Measurements from ENCODE around the gene PPP1R36.
"Not testable (repeated sequence)": the region's sequence is repeated elsewhere in the genome, so short reads cannot be mapped to it uniquely, and the experiment has no call there.

The PPP1R36 gene

DNA sequence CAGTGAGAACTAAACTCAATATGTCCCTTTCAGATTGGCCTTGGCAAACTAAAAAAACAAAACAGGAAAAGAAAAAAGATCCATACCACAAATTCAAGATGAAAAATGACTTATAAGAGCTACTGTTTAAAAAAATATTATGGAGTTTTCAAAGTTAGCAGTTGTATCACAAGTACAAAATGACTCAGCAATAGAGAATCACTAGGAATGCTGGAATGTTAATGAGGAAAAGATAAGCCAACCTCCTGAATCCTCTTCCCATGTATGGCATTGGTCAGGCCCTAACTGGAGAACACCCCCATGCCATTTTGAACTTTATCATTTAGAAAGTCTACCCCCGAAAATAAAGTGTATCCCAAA is 62.2 kb downstream of the PPP1R36 start:
- DNase-seq (ENCODE audit: low read depth, low spot score), result peak; percentile 72

DNA sequence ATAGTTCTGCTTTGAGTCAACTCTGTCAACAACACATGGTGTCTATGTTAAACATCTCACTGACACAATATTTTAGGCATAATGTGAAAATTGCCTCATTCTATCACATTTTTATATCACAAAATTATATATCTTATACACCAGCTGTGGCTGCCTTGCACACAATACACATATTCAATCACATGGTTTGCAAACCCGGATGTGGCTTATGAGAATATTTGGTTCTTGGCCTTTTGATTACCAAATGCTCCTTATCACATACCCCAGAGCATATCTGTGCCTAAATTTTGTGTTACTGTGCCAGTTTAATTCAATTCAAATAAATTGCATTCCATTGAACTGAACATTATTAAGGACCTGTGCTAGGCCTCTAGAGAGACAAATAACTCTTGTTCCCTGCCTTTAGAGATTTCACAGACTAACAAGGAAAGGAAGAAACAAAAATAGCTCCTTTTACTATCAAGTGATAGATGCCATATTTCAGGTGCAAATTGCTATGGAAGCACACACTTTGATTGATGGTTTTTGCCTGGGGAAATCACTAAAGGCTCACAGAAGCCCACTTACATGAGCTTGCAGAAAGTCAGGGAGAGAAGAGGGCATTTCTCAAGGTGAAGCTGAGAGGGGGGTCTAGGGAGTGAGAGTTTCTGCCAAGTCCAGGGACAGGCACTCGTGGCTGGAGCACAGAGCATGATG is 63.4 kb downstream of the PPP1R36 start:
- DNase-seq (ENCODE audit: low read depth, low spot score), result no peak

DNA sequence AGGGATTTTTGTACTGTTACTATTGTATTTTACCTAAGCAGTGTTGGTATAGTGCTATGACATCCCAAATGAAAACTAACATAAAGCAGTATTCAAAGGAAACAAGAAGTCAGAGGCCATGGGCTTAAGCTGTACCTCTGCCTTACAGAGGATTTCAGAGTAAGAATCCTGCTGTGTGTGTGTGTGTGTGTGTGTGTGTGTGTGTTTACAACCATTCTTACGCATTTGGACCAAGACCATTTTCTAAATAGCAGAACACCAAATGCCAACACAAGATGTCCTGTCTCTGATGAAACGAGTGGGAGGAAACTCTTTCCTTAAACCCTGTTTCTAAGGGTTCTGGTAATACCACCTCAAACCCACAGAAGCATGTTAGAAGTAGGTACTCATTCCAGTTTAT is 64.4 kb downstream of the PPP1R36 start:
- no peak for DNase-seq (ENCODE audit: low read depth, low spot score)

DNA sequence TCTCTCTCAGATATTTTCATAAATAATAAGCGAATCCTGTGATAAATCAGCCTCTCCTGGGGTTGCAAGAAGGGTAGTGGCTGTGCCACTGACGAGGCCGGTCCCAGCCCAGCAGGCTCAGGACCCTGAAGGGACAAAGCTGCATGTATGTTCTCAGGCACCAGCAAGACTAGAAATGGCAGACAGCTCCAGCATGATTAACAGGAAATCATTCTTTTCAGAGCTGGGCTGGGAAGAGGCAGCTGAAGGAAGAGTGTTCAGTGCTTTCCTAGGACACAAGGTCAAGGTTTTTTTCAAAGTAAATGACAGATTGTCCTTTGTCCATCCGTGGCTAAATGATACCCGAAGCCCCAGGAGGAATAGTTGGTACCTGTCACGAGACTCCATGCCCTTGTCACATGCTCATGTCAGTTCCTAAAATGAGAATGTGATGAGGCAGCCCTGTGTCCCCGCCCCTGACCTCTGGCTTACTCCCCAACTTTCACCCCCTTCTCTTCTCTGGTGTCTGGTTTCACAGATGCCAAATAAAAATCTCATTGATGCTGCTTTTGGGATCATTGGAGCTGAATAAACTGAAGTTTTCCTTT is 65.1 kb downstream of the PPP1R36 start:
- DNase-seq (ENCODE audit: low read depth, low spot score), result no peak

DNA sequence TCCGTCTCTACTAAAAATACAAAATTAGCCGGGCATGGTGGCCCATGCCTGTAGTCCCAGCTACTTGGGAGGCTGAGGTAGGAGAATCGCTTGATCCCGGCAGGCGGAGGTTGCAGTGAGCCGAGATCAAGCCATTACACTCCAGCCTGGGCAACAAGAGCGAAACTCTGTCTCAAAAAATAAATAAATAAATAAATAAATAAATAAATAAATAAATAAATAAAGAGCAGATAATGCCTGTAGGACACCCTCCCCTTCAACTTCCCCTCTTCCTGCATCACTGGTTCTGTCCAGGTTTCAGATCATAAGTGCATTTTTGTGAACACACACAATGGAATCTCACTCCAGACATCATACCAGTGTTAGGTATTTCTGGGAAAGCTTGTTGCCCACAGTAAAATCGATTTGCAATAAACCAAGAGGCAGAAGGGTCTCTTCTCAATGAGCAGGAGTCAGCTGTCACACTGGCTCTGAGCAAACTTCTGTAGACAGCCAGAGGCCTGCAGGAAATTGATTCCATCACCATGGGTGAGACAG is 68.2 kb downstream of the PPP1R36 start:
- DNase-seq (ENCODE audit: low read depth, low spot score), result peak; percentile 41

DNA sequence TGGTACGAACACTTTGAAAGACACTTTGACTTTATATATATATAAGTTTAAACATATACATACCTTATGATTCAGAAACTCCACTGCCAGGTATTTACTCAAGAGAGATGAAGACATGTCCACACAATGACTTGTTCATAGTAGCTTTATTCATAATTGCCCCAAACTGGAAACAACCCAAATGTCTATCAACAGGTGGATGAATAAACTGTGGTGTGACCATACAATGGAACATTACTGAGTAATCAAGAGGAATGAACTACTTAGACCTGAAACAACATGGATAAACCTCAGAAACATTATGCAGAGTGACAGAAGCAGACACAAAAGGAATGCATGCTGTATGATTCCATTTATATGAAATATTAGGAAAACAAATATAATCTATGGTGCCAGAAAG is 71.1 kb downstream of the PPP1R36 start:
- DNase-seq (ENCODE audit: low read depth, low spot score), result no peak

DNA sequence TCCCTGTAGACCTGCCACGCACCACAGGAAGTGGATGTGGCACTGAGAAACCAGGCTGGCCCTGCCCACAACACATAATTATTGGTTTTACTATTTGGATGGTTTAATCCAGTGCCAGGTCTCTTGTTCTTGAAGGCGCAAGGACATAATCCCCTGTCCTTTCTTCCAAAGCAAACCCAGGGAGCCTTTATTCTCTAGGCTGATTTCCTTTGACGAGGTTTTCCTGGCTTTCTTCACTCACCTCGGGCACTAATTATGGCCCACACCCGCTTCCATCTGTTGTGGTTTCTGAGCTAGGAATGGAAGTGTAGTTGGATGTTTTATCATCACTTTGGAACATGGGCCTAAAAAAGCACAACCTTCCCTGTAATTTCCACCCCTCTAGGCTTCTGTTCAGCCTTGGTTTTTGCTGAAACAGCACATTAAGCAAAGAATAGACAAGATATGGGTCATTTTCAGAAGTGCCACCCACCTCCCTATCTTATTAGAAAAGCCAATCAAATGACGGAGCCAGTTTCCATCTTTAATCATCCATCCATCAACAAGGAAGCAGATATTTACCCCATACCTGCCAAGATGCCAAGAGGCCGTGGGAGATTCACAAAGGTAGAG is 73.9 kb downstream of the PPP1R36 start:
- no peak for DNase-seq (ENCODE audit: low read depth, low spot score)

DNA sequence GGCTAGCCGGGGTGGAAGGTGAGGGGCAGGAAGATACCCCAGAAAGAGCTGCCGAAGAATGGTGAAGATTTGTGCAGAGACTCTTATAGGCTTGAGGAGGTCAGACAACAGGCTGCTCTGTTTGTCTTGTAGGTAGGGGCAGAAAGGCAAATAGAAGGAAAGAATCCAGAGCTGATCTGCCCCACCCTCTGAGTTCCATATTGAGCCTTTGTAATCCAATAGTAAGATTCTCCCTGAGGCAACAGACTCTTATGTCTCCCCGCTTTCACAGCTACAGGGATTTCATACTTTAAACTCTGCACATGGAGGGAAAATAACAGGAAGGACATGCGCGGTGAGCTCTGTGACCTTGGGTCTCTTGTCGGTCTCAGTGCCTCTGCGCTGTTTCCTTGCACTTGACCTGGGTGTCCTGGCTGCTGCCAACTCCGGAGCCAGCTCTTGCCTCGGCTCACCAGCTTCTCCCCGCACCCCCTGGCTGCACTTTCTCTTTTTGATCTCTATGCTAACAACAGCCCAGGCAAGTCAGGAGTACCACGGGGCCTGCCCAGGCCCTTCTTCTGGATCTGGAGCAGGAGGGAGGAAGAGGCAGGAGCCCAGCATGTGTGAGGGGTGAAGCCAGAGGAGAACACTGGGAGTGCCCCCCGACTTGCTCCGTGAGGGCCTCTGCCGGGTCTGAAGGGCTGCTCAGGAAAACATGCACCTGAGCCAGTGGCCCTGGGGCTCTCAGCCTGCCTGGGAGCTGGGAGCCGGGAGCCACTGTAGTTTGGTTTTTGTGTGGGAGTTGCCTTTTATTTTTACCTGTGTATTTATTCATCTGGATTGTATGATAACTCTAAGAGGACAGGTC is 75.8 kb downstream of the PPP1R36 start:
- DNase-seq (ENCODE audit: low read depth, low spot score), result no peak

DNA sequence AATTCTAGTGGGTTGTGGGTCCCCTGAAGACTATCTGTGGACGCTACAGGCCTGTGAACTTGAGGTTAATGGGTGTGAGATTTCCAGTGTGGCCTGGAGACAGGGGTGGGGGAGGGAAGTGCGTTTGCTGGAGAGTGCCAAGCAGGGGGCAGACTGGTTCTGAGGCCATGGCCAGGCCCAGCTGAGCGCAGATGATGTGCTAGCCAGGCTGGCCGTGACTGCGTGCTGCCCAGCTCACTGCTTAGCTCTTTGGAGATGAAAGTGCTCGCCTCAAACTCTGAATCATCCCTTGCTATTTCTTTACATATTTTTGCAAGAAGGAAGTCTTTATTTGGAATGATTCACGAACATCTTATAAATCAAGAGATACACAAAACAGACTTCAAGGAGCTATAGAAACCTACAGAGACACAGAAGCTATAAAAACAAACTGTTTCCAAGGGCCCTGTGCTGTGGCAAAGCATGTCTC is 79.2 kb downstream of the PPP1R36 start:
- peak; percentile 75 for DNase-seq (ENCODE audit: low read depth, low spot score)

DNA sequence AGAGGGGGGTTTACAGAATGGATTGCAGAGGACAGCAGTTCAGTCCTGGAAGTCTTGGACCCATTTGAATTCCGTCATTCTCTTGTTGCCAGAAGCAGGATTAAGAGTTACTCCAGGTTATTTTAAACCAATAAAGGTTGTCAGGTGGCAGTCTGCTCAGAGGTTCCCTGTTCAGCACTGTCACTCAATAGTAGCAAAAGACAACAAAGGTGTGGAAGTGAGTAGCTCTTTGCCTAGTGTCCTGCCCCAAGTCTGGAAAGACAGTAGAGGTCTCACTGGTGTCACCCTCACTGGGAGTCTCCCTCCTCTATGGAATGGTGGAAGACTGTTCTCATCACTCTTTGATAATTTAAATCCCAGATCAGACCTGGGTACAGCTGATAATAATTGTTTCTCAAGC is 81.0 kb downstream of the PPP1R36 start:
- no peak for DNase-seq (ENCODE audit: low read depth, low spot score)

DNA sequence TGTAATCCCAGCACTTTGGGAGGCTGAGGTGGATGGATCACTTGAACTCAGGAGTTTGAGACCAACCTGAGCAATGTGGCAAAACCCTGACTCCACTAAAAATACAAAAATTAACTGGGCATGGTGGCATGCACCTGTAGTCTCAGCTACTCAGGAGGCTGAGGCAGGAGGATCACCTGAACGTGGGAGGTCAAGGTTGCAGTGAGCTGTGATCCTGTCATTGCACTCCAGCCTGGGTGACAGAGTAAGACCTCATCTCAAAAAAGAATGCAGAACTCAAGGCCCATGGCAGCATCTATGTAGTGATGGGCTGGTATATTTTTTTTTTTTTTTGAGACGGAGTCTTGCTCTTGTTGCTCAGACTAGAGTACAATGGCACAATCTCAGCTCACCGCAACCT is 81.5 kb downstream of the PPP1R36 start:
- not testable (repeated sequence) for DNase-seq (ENCODE audit: low read depth, low spot score)

DNA sequence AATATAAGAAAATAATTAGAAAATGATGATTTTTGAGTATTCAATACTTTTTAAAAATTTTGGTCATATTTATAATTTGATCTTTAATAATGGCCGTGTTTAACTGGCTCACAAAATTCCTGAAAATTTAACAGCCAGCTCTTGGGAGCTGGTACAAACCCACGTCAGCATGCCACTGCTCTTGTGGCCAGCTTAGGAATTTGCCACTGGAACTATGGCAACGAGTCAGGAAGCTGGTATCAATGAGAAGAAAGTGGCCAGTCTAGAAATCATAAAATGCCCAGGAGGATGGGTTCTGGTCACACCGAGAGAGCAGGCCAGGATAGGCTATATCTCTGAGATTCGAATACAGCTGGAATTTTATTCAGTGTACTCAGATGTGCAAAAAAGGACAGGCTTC is 82.3 kb downstream of the PPP1R36 start:
- DNase-seq (ENCODE audit: low read depth, low spot score), result peak; percentile 75

DNA sequence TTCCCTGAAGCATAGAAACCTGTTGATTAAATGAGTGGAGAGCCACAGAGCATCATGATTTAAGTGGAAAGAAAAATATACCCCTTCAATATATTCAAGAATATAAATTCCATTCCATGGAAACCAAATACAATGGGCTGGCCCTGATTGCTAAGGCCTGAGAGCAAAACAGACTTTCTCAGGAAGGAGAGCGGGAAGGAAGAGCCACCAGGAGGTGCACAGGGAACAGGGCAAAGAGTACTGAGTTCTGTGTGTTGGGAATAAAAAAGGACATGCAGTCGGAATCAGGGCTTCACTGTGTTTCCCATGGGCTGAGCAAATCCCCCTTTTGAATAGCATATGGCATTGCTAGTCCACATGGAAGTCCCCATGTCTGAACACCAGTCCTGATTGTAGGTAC is 84.8 kb downstream of the PPP1R36 start:
- DNase-seq (ENCODE audit: low read depth, low spot score), result no peak

DNA sequence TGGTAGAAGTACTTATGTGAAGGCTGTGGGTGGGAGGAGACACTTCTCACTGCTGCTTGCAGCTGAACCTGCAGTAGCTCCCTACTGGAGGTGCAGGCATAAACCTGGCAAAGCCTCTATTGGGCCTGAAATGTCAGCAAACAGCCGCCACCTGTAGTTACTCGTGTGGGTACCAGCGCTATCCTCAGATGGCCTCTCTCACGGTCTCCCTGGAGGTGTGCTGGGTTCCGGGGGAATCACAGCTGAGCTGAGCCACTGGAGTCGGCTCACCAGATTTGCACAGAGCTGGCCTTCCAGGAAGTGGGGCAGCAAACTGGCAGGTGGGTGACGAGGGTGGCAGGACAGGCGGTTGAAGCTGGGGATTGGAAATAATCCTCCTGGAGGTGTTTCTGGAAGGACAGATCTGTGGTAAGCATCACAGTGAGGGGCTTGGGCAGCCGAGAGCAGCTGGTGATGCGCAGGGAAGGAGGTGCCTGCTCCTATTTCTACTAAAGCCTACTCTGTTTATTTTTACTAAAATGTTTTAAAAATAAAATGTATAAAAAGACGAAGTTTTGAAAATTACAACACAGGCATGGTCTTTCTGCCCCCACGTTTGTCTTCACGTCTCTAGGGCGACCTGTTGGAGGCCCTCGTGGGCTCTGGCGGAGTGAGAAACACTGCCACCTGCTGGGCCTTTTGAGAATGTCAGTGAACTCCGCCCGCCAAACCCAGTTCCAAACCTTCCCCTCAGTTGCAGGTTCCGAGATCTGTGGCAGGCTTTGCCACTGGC is 86.6 kb downstream of the PPP1R36 start:
- peak; percentile 78 for DNase-seq (ENCODE audit: low read depth, low spot score)

DNA sequence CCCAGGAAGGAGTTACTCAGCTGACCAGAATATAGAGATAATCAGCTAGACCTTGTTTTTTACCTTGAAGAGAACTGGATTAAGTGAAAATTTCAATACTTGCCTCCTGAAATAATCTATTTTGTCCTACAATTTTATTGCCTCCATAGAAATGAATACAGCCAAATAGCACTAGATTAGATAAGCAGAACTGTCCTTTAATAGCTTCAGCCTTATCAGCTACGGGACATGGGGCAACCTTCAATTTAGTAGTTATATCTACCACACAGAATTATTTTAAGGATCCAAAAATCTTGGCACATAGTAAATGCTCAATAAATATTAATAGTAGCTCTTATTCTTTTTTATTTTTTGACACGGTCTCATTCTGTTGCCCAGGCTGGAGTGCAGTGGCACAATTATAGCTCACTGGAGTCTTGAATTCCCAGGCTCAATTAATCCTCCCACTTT is 87.2 kb downstream of the PPP1R36 start:
- DNase-seq (ENCODE audit: low read depth, low spot score), result no peak

DNA sequence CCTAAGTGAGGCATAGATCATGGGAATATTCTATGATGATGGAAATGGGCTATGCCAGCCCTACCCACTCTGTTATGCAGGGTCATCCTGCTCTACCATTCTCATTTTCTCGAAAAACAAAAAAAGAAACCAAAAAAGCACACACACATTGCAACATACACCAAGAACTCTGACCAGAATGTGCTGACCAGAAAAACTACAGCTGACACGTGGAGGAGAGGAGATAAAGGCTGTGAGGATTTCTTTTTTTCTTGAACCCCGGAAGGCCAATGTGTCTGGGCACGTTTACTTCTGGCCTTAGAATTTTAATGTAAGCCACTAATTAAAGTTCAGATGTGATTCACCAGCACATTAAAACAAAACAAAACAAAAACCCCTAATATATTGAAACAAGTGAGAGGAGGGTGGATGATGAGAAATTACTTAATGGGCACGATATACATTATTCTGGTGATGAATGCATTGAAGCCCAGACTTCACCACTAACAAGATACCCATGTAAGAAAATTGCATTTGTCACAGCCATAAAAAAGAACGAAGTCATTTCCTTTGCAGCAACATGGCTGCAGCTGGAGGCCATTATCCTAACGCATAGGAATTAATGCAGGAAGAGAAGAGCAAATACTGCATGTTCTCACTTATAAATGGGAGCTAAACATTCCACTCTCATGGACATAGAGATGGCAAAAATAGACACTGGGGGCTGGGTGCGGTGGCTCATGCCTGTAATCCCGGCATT is 88.1 kb downstream of the PPP1R36 start:
- no peak for DNase-seq (ENCODE audit: low read depth, low spot score)

DNA sequence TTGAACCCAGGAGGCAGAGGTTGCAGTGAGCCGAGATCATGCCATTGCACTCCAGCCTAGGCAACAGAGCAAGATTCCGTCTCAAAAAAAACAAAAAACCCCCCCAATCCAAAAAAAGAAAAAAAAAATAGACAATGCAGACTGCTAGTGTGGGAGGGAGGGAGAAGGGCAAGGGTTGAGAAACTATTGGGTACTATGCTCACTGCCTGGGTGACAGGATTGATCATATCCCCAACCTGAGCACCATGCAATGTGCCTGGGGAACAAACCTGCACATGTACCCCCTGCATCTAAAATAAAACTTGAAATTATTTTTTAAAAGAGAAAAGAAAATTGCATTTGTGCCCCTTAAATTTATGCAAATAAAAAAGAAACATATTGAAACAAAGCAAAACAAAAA is 88.9 kb downstream of the PPP1R36 start:
- DNase-seq (ENCODE audit: low read depth, low spot score), result no peak

Data from astrocyte of the hippocampus (primary cell).